Endodermal cell (in vitro differentiated cells): Measurements from ENCODE around the gene CYTH3. TPM values are rescaled to one million over a fixed set of nuclear protein-coding genes. Genes with fewer than 3 reads are reported as not detected.
"Not testable (repeated sequence)": the region's sequence is repeated elsewhere in the genome, so short reads cannot be mapped to it uniquely, and the experiment has no call there.

Experiments
- DNase-seq: peaks from one replicate; pipeline ENCODE4 v3.0.0-alpha.2; 2017
- H3K27ac ChIP-seq: 2 replicates; pipeline ENCODE4 v1.5.1; 2013; ENCODE audit warnings: mild to moderate bottlenecking, low read depth, low read length, moderate library complexity
- H3K27me3 ChIP-seq: 2 replicates; pipeline ENCODE4 v1.6.1; 2013; ENCODE audit warnings: mild to moderate bottlenecking, low read length, moderate library complexity; ENCODE audit not compliant: insufficient read depth, control insufficient read depth, poor library complexity, severe bottlenecking
- H3K36me3 ChIP-seq: 2 replicates; pipeline ENCODE4 v1.7.0; 2013; ENCODE audit warnings: mild to moderate bottlenecking, low read length, moderate library complexity; ENCODE audit not compliant: control insufficient read depth, insufficient read depth
- H3K4me1 ChIP-seq: one replicate; pipeline ENCODE4 v1.7.0; 2013; ENCODE audit warnings: low read length; ENCODE audit not compliant: control insufficient read depth, insufficient read depth
- H3K4me3 ChIP-seq: 2 replicates; pipeline ENCODE4 v1.5.1; 2013; ENCODE audit warnings: mild to moderate bottlenecking, low read length, moderate library complexity
- H3K9ac ChIP-seq: 2 replicates; pipeline ENCODE4 v1.6.1; 2013; ENCODE audit warnings: mild to moderate bottlenecking, low read length, moderate library complexity; ENCODE audit not compliant: poor library complexity, severe bottlenecking; ENCODE audit errors: extremely low read depth
- H3K9me3 ChIP-seq: 2 replicates; pipeline ENCODE4 v1.6.1; 2013; ENCODE audit warnings: mild to moderate bottlenecking, low read length, moderate library complexity; ENCODE audit not compliant: control insufficient read depth
- H3K27ac Mint-ChIP-seq: 2 replicates; pipeline ENCODE4 v1.8.0; 2020; ENCODE audit warnings: mixed read lengths
- H3K27me3 Mint-ChIP-seq: 2 replicates; pipeline ENCODE4 v1.8.0; 2021; ENCODE audit warnings: mild to moderate bottlenecking, mixed read lengths; ENCODE audit not compliant: insufficient read depth
- H3K36me3 Mint-ChIP-seq: 2 replicates; pipeline ENCODE4 v1.8.0; 2020; ENCODE audit warnings: low read depth, mixed read lengths
- H3K4me1 Mint-ChIP-seq: 2 replicates; pipeline ENCODE4 v1.8.0; 2020; ENCODE audit warnings: mixed read lengths
- H3K4me3 Mint-ChIP-seq: 2 replicates; pipeline ENCODE4 v1.8.0; 2020; ENCODE audit warnings: mild to moderate bottlenecking, moderate library complexity, mixed read lengths
- H3K9me3 Mint-ChIP-seq: 2 replicates; pipeline ENCODE4 v1.8.0; 2020; ENCODE audit warnings: mild to moderate bottlenecking, mixed read lengths
- CTCF ChIP-seq: fragments of 200-600 bp; sonication (generic); conservative IDR thresholded peaks from 2 replicates; pipeline ENCODE4 v1.5.0; 2021; ENCODE audit warnings: antibody characterized with exemption, mild to moderate bottlenecking
- WGBS, 2 experiments: methylation state at CpG; one replicate each; pipeline versions ENCODE4 v1.1.5 to v1.1.7; 2013; ENCODE audit warnings: missing lambda C conversion rate in 2 of 2, mixed read lengths in 1 of 2; ENCODE audit not compliant: insufficient coverage in 1 of 2, insufficient read length in 1 of 2; 5-methylcytosine and 5-hydroxymethylcytosine counted together
- total RNA-seq, 2 donors: library from RNA; stranded (reverse); fragmentation: NEBNext Ultra II Directional in 1 of 2; extraction: Animal tissue kit (Norgen Biotek cat#: 25700) in 1 of 2; gene quantifications; 2 replicates in 1 of 2; 3 replicates in 1 of 2; pipeline ENCODE4 v1.2.1, GENCODE V29; 2021

Gene CYTH3
- total RNA-seq, 2 donors from 2014 or later: 10.6 to 10.8 TPM

- Histone ChIP-seq H3K4me1 (no peaks in the 10 kb centered on the region), H3K27me3 (no peaks in the 10 kb centered on the region), H3K36me3 (no peaks in the 10 kb centered on the region), H3K9ac (no peak overlapping the region), H3K4me3 (no peak overlapping the region), H3K27ac (no peak overlapping the region), H3K9me3 (no peaks in the 10 kb centered on the region)
- DNase-seq: no peak
- TF ChIP-seq CTCF: no peak
- Mint-ChIP-seq H3K4me1 (no peaks in the 10 kb centered on the region), H3K36me3 (no peaks in the 10 kb centered on the region), H3K27ac (no peak overlapping the region), H3K27me3 (peaks cover 2% of the 10 kb centered on the region), H3K4me3 (no peak overlapping the region), H3K9me3 (peaks cover 5% of the 10 kb centered on the region)
- 89% methylated on average over 6 to 8 of the region's 8 CpGs for WGBS, 2 experiments
Observed at GRCh38 chr7:6286486-6286885, 14.1 kb upstream of the CYTH3 start.

GRCh38 chr7:6284461-6285360 lies 12.3 kb upstream of the CYTH3 start:
- Mint-ChIP-seq H3K27me3 (peaks cover 2% of the 10 kb centered on the region), H3K9me3 (peaks cover 5% of the 10 kb centered on the region), H3K36me3 (no peaks in the 10 kb centered on the region), H3K27ac (no peak overlapping the region), H3K4me1 (no peaks in the 10 kb centered on the region), H3K4me3 (no peak overlapping the region)
- H3K27me3 ChIP-seq: no peaks in the 10 kb centered on the region
- WGBS, 2 experiments: 91 to 97% methylated on average over 13 to 20 of the region's 20 CpGs
- H3K4me3 ChIP-seq: no peak overlapping the region
- H3K4me1 ChIP-seq: no peaks in the 10 kb centered on the region
- H3K9me3 ChIP-seq: no peaks in the 10 kb centered on the region
- no peaks in the 10 kb centered on the region for H3K36me3 ChIP-seq
- no peak overlapping the region for H3K9ac ChIP-seq
- TF ChIP-seq CTCF: no peak
- no peak for DNase-seq
- no peak overlapping the region for H3K27ac ChIP-seq

GRCh38 chr7:6284055-6284400 lies 11.6 kb upstream of the CYTH3 start:
- Histone ChIP-seq H3K4me1 (no peaks in the 10 kb centered on the region), H3K27ac (no peak overlapping the region), H3K36me3 (no peaks in the 10 kb centered on the region), H3K9me3 (no peaks in the 10 kb centered on the region), H3K27me3 (no peaks in the 10 kb centered on the region), H3K4me3 (no peak overlapping the region), H3K9ac (no peak overlapping the region)
- DNase-seq: no peak
- H3K4me3 Mint-ChIP-seq: no peak overlapping the region
- TF ChIP-seq CTCF: no peak
- H3K36me3 Mint-ChIP-seq: no peaks in the 10 kb centered on the region
- H3K27ac Mint-ChIP-seq: no peak overlapping the region
- H3K4me1 Mint-ChIP-seq: no peaks in the 10 kb centered on the region
- H3K27me3 Mint-ChIP-seq: peaks cover 2% of the 10 kb centered on the region
- peaks cover 5% of the 10 kb centered on the region for H3K9me3 Mint-ChIP-seq
- WGBS, 2 experiments: 93 to 94% methylated on average over 6 to 7 of the region's 7 CpGs

DNA sequence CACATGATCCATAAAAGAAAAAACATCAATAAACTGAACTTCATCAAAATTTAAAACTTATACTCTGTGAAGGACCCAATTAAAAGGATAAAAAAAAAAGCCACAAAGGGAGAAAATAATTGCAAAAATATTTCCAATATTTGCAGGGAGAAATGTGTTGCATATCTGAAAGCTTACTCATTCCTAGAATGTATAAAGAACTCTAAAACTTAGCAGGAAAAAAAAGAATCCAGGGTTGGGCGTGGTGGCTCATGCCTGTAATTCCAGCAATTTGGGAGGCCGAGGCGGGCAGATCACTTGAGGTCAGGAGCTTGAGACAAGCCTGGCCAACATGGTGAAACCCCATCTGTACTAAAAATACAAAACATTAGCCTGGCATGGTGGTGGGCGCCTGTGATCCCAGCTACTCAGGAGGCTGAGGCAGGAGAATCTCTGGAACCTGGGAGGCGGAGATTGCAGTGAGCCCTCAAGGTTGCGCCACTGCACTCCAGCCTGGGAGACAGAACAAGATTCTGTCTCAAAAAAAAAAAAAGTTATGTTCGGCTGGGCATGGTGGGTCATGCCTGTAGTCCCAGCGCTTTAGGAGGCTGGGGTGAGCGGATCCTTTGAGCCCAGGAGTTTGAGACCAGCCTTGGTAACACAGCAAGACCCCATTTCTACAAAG lies 11.1 kb upstream of the CYTH3 start:
- not testable (repeated sequence) for H3K9me3 ChIP-seq, H3K27ac ChIP-seq, H3K36me3 Mint-ChIP-seq, H3K27me3 ChIP-seq, H3K4me3 Mint-ChIP-seq, H3K27me3 Mint-ChIP-seq, H3K9me3 Mint-ChIP-seq, H3K36me3 ChIP-seq, H3K4me1 Mint-ChIP-seq, H3K4me1 ChIP-seq, H3K27ac Mint-ChIP-seq, H3K4me3 ChIP-seq, DNase-seq, H3K9ac ChIP-seq
- 93 to 100% methylated on average over 2 to 9 of the region's 9 CpGs for WGBS, 2 experiments
